GM21423 (cell line): Measurements from ENCODE around the gene GDF9.
A peak's percentile ranks its signal among the peaks of the same experiment; 100 is the strongest.
"Not testable (repeated sequence)": the region's sequence is repeated elsewhere in the genome, so short reads cannot be mapped to it uniquely, and the experiment has no call there.

Experiments used
- ATAC-seq: cut with Tn5 transposase; IDR thresholded peaks from one replicate; pipeline ENCODE4 v1.9.1; 2021; ENCODE audit warnings: mild to moderate bottlenecking, moderate library complexity; ENCODE audit not compliant: unreplicated experiment

GDF9 gene

GRCh38 chr5:132873119-132873929 lies 7.1 kb upstream of the GDF9 start, which contains the start of gene LEAP2:
Gene LEAP2 (plus strand): TSS chr5:132873668. CDS start chr5:132873695, 27 bp downstream.
- ATAC-seq: no peak

GRCh38 chr5:132872788-132873118 lies 6.5 kb upstream of the GDF9 start:
- ATAC-seq: no peak

- ATAC-seq: no peak
Observed at GRCh38 chr5:132871459-132872284, 5.4 kb upstream of the GDF9 start.

- ATAC-seq: no peak
Observed at GRCh38 chr5:132870801-132871200, 4.5 kb upstream of the GDF9 start.

- ATAC-seq: no peak
Observed at GRCh38 chr5:132868754-132869153, 2.5 kb upstream of the GDF9 start.

GRCh38 chr5:132867046-132867451 lies 780 bp upstream of the GDF9 start:
- no peak for ATAC-seq

- ATAC-seq: peak; percentile 13
Observed at GRCh38 chr5:132865668-132866341, 464 bp downstream of the GDF9 start.

- no peak for ATAC-seq
Observed at GRCh38 chr5:132860742-132861141, 5.5 kb downstream of the GDF9 start.

GRCh38 chr5:132859889-132860437 lies 6.3 kb downstream of the GDF9 start:
- no peak for ATAC-seq

- no peak for ATAC-seq
Observed at GRCh38 chr5:132856011-132856410, 10.3 kb downstream of the GDF9 start.

GRCh38 chr5:132854992-132855391 lies 11.3 kb downstream of the GDF9 start:
- not testable (repeated sequence) for ATAC-seq

GRCh38 chr5:132854301-132854700 lies 12.0 kb downstream of the GDF9 start:
- ATAC-seq: no peak

GRCh38 chr5:132853790-132854189 lies 12.5 kb downstream of the GDF9 start:
- ATAC-seq: no peak

GRCh38 chr5:132853323-132853722 lies 12.9 kb downstream of the GDF9 start:
- ATAC-seq: no peak

GRCh38 chr5:132850066-132850465 lies 16.2 kb downstream of the GDF9 start:
- ATAC-seq: no peak

GRCh38 chr5:132849347-132849746 lies 16.9 kb downstream of the GDF9 start:
- ATAC-seq: no peak

GRCh38 chr5:132848270-132848669 lies 18.0 kb downstream of the GDF9 start:
- no peak for ATAC-seq

- ATAC-seq: no peak
Observed at GRCh38 chr5:132841305-132841704, 25.0 kb downstream of the GDF9 start.

GRCh38 chr5:132840896-132841295 lies 25.4 kb downstream of the GDF9 start:
- ATAC-seq: no peak

- ATAC-seq: no peak
Observed at GRCh38 chr5:132840313-132840712, 26.0 kb downstream of the GDF9 start.
